ENCODE measurements around the gene DLG2.

DLG2 gene

GRCh38 chr11:84140386-84141169, 1486.6 kb downstream of the DLG2 start:
- DNase-seq, result no peak

- DNase-seq, result no peak
Observed at GRCh38 chr11:84137960-84138359, 1489.2 kb downstream of the DLG2 start.

- no peak for DNase-seq
Observed at GRCh38 chr11:84137505-84137904, 1489.6 kb downstream of the DLG2 start.

- DNase-seq, result no peak
Observed at GRCh38 chr11:84136926-84137325, 1490.2 kb downstream of the DLG2 start.

- DNase-seq, result no peak
Observed at GRCh38 chr11:84130646-84131427, 1496.3 kb downstream of the DLG2 start.

GRCh38 chr11:84129961-84130576, 1497.1 kb downstream of the DLG2 start:
- no peak for DNase-seq

- no peak for DNase-seq
Observed at GRCh38 chr11:84128840-84129239, 1498.3 kb downstream of the DLG2 start.

GRCh38 chr11:84117394-84117793, 1509.8 kb downstream of the DLG2 start:
- DNase-seq, result no peak

GRCh38 chr11:84106541-84106940, 1520.6 kb downstream of the DLG2 start:
- peak; percentile 5 for DNase-seq

- DNase-seq, result no peak
Observed at GRCh38 chr11:84105148-84105547, 1522.0 kb downstream of the DLG2 start.

GRCh38 chr11:84103096-84103495, 1524.0 kb downstream of the DLG2 start:
- no peak for DNase-seq

- DNase-seq, result no peak
Observed at GRCh38 chr11:84097186-84097585, 1530.0 kb downstream of the DLG2 start.

- DNase-seq, result no peak
Observed at GRCh38 chr11:84091212-84091986, 1535.7 kb downstream of the DLG2 start.

GRCh38 chr11:84089072-84090057, 1537.8 kb downstream of the DLG2 start:
- peak; percentile 74 for DNase-seq

- DNase-seq, result no peak
Observed at GRCh38 chr11:84071851-84072250, 1555.3 kb downstream of the DLG2 start.

GRCh38 chr11:84069048-84069447, 1558.1 kb downstream of the DLG2 start:
- no peak for DNase-seq

- no peak for DNase-seq
Observed at GRCh38 chr11:84061726-84062125, 1565.4 kb downstream of the DLG2 start.

GRCh38 chr11:84056653-84057376, 1570.3 kb downstream of the DLG2 start:
- DNase-seq, result no peak

- no peak for DNase-seq
Observed at GRCh38 chr11:84045146-84045545, 1582.0 kb downstream of the DLG2 start.

GRCh38 chr11:84044706-84045105, 1582.4 kb downstream of the DLG2 start:
- no peak for DNase-seq

- no peak for DNase-seq
Observed at GRCh38 chr11:84036664-84037194, 1590.4 kb downstream of the DLG2 start.

Measured in SHP77 treated with DMSO at 0.1 percent for 48 hours (cell line).